Loucy (cell line): ENCODE results near the gene C1orf52.
A peak's percentile ranks its signal among the peaks of the same experiment; 100 is the strongest.

Experiments
- H2AFZ ChIP-seq: fragments of 200-600 bp; sonication (generic); 2 replicates; pipeline ENCODE4 v1.6.0; 2016; ENCODE audit warnings: antibody characterized with exemption, mild to moderate bottlenecking, low read length, moderate library complexity
- H3F3A ChIP-seq: fragments of 200-600 bp; 2 replicates; pipeline ENCODE4 v1.6.0; 2016; ENCODE audit warnings: antibody characterized with exemption, low read depth, mild to moderate bottlenecking
- H3K27me3 ChIP-seq: fragments of 200-600 bp; sonication (generic); 2 replicates; pipeline ENCODE4 v1.6.1; 2014; ENCODE audit warnings: low read length, mild to moderate bottlenecking; ENCODE audit not compliant: insufficient read depth, poor library complexity, severe bottlenecking
- H3K36me3 ChIP-seq: fragments of 200-600 bp; sonication (generic); 2 replicates; pipeline ENCODE4 v1.6.1; 2016; ENCODE audit warnings: low read length; ENCODE audit not compliant: insufficient read depth
- H3K4me1 ChIP-seq: fragments of 200-600 bp; sonication (generic); 2 replicates; pipeline ENCODE4 v1.5.1; 2014; ENCODE audit warnings: low read length, mild to moderate bottlenecking; ENCODE audit not compliant: insufficient read depth, poor library complexity, severe bottlenecking
- H3K4me2 ChIP-seq: fragments of 200-600 bp; sonication (generic); 2 replicates; pipeline ENCODE4 v1.6.0; 2014; ENCODE audit warnings: antibody characterized with exemption, low read length, low read depth, mild to moderate bottlenecking; ENCODE audit not compliant: poor library complexity, severe bottlenecking
- H3K4me3 ChIP-seq: fragments of 200-600 bp; sonication (generic); 2 replicates; pipeline ENCODE4 v1.5.1; 2014; ENCODE audit warnings: low read length, mild to moderate bottlenecking, mixed read lengths; ENCODE audit not compliant: poor library complexity, severe bottlenecking
- H3K79me2 ChIP-seq: fragments of 200-600 bp; sonication (generic); 2 replicates; pipeline ENCODE4 v1.6.1; 2014; ENCODE audit warnings: low read length; ENCODE audit not compliant: insufficient read depth
- H3K9ac ChIP-seq: fragments of 200-600 bp; sonication (generic); 2 replicates; pipeline ENCODE4 v1.6.0; 2014; ENCODE audit warnings: mild to moderate bottlenecking, low read depth, low read length, moderate library complexity; ENCODE audit not compliant: poor library complexity, severe bottlenecking
- H3K9me2 ChIP-seq: fragments of 200-600 bp; sonication (generic); replicated peaks from 2 replicates; pipeline ENCODE4 v1.6.1; 2016; ENCODE audit warnings: low read depth, low read length, mixed read lengths
- H3K9me3 ChIP-seq: fragments of 200-600 bp; sonication (generic); 2 replicates; pipeline ENCODE4 v1.6.1; 2014; ENCODE audit warnings: mild to moderate bottlenecking, antibody characterized with exemption, low read length, low read depth; ENCODE audit not compliant: insufficient read depth
- H4K20me1 ChIP-seq: fragments of 200-600 bp; sonication (generic); 2 replicates; pipeline ENCODE4 v1.6.0; 2014; ENCODE audit warnings: antibody characterized with exemption, low read length, mild to moderate bottlenecking; ENCODE audit not compliant: insufficient read depth, poor library complexity, severe bottlenecking
- EZH2phosphoT487 ChIP-seq: fragments of 200-600 bp; IDR thresholded peaks from 2 replicates; pipeline ENCODE4 v1.6.1; 2018; ENCODE audit warnings: antibody characterized with exemption, mild to moderate bottlenecking, moderate library complexity, borderline replicate concordance
- TF ChIP-seq, protein P1 (sequence below): fragments of 200-600 bp; sonication (generic); conservative IDR thresholded peaks from 2 replicates; pipeline ENCODE4 v1.5.1; 2014; ENCODE audit warnings: mild to moderate bottlenecking, antibody characterized with exemption, low read length

Gene C1orf52

DNA sequence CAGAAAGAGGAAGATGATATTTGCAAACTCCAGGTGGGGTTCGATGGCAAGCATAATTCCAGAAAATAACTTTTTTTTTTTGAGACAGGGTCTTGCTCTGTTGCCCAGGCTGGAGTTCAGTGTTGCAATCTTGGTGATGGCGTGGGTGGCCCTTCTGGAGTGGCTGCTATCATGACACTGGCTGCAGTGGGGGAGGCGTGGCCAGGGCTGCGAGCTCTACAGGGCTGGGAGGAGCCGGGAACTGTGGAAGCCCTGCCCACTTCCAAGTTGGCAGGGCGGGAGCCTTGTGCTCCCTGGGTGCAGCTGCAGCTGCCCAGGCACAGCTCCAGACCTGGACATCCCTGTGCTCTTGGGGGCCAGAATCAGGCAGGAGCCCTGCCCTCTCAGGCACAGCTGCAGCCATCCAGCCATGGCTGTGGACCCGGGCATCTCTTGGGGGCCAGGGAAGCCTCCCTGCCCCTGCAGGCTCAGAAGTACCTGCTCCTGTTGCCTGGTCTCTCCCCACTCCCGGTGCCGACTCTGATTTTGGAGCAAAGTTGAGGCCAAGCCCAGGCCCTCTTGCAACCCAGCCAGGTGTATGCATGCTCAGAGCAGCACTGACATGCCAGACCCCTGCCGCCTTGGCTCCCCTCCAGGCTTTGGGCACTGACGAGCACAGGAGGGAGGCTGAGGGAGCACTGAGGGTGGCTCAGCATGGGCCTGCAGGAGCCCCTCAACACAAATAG is 24.2 kb upstream of the C1orf52 start:
- Histone ChIP-seq H2AFZ (no peak overlapping the region), H3K4me2 (no peak overlapping the region), H3K4me3 (no peak overlapping the region), H3K4me1 (no peaks in the 10 kb centered on the region), H3K9me3 (no peaks in the 10 kb centered on the region), H3K27me3 (peaks cover 5% of the 10 kb centered on the region), H3F3A (no peaks in the 10 kb centered on the region), H3K79me2 (no peaks in the 10 kb centered on the region), H3K36me3 (no peaks in the 10 kb centered on the region), H3K9ac (no peak overlapping the region), H3K9me2 (no peaks in the 10 kb centered on the region), H4K20me1 (no peaks in the 10 kb centered on the region)
- TF ChIP-seq EZH2phosphoT487 = no peak
- TF ChIP-seq, protein P1, sequence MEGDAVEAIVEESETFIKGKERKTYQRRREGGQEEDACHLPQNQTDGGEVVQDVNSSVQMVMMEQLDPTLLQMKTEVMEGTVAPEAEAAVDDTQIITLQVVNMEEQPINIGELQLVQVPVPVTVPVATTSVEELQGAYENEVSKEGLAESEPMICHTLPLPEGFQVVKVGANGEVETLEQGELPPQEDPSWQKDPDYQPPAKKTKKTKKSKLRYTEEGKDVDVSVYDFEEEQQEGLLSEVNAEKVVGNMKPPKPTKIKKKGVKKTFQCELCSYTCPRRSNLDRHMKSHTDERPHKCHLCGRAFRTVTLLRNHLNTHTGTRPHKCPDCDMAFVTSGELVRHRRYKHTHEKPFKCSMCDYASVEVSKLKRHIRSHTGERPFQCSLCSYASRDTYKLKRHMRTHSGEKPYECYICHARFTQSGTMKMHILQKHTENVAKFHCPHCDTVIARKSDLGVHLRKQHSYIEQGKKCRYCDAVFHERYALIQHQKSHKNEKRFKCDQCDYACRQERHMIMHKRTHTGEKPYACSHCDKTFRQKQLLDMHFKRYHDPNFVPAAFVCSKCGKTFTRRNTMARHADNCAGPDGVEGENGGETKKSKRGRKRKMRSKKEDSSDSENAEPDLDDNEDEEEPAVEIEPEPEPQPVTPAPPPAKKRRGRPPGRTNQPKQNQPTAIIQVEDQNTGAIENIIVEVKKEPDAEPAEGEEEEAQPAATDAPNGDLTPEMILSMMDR = no peak

DNA sequence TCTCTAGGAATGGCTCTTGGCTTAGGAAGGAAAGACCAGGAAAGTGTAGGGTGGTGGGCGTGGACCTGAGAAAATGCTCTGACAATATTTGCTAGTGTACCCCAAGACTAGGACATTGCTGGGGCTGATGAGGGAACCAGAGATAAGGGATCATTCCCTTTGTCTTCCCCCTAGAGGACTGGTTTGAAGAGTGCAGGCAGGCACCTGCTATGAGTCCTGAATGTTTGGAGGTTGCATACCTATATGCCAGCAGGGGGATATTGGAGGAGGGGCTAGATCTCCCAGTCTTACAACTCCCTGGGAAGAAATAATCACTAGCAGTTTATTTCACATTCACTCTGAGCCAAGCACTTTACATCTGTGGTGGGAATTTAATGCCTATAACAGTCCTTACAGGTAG is 23.0 kb upstream of the C1orf52 start:
- no peak overlapping the region for H3K4me2 ChIP-seq
- no peaks in the 10 kb centered on the region for H3K9me3 ChIP-seq
- no peaks in the 10 kb centered on the region for H3K36me3 ChIP-seq
- peaks cover 5% of the 10 kb centered on the region for H3K27me3 ChIP-seq
- H3K4me3 ChIP-seq = no peak overlapping the region
- TF ChIP-seq EZH2phosphoT487 = no peak
- TF ChIP-seq, protein P1 = peak; percentile 42
- no peaks in the 10 kb centered on the region for H3K9me2 ChIP-seq
- H3K79me2 ChIP-seq = no peaks in the 10 kb centered on the region
- no peaks in the 10 kb centered on the region for H3F3A ChIP-seq
- H2AFZ ChIP-seq = no peak overlapping the region
- H3K9ac ChIP-seq = no peak overlapping the region
- no peaks in the 10 kb centered on the region for H4K20me1 ChIP-seq
- H3K4me1 ChIP-seq = peaks cover 1% of the 10 kb centered on the region

DNA sequence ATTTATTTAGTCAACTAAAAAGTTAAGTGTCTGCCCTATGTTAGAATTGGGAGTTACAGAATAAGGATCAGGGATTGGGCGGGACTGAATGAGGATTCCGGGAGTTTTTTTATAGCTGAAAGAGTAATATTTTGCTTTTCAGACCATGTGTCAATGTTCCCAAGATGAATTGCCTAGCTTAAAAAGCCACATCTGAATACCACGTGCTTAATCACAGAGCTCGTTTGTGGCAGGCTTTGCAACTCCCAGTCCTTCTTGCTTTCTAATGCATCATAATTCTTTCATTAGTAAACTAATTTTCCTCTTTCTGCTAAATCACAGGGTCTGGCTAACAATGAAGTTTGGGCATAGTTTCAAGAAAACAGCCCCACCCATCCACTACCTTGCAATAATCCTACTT is 21.2 kb upstream of the C1orf52 start:
- H4K20me1 ChIP-seq = peaks cover 4% of the 10 kb centered on the region
- no peak overlapping the region for H3K4me2 ChIP-seq
- no peak for TF ChIP-seq EZH2phosphoT487
- TF ChIP-seq, protein P1 = no peak
- no peak overlapping the region for H3K9ac ChIP-seq
- no peaks in the 10 kb centered on the region for H3K9me3 ChIP-seq
- peaks cover 6% of the 10 kb centered on the region for H3K4me1 ChIP-seq
- H3K36me3 ChIP-seq = no peaks in the 10 kb centered on the region
- H3K27me3 ChIP-seq = peaks cover 5% of the 10 kb centered on the region
- no peak overlapping the region for H2AFZ ChIP-seq
- no peak overlapping the region for H3K4me3 ChIP-seq
- H3K9me2 ChIP-seq = no peaks in the 10 kb centered on the region
- H3F3A ChIP-seq = no peaks in the 10 kb centered on the region
- H3K79me2 ChIP-seq = peaks cover 6% of the 10 kb centered on the region
